Hindlimb muscle (tissue), 1 donor: ENCODE results near the gene SLC39A11. TPM values are rescaled to one million over a fixed set of nuclear protein-coding genes. Genes with fewer than 3 reads are reported as not detected.
"Not testable (repeated sequence)": the region's sequence is repeated elsewhere in the genome, so short reads cannot be mapped to it uniquely, and the experiment has no call there.

ENCODE experiments used
- DNase-seq: peaks from one replicate; pipeline ENCODE4 v3.0.0-alpha.2; 2013
- polyA plus RNA-seq: library from polyadenylated mRNA; unstranded; fragments of 120-200 nt; gene quantifications from one replicate; pipeline ENCODE4 v1.2.1, GENCODE V29; 2013; ENCODE audit not compliant: insufficient read length

Gene SLC39A11
- polyA plus RNA-seq, 1 donor, result 9.3 TPM

- no peak for DNase-seq
These were observed 265.9 kb downstream of the SLC39A11 start for GRCh38 chr17:72826602-72827001.

GRCh38 chr17:72826059-72826458 lies 266.4 kb downstream of the SLC39A11 start:
- not testable (repeated sequence) for DNase-seq

- no peak for DNase-seq
These were observed 267.3 kb downstream of the SLC39A11 start for GRCh38 chr17:72825218-72825617.

- DNase-seq, result not testable (repeated sequence)
These were observed 268.2 kb downstream of the SLC39A11 start for GRCh38 chr17:72824267-72824666.

- no peak for DNase-seq
These were observed 270.0 kb downstream of the SLC39A11 start for GRCh38 chr17:72822358-72823023.

- DNase-seq, result no peak
These were observed 276.1 kb downstream of the SLC39A11 start for GRCh38 chr17:72816406-72816805.

- DNase-seq, result no peak
These were observed 279.0 kb downstream of the SLC39A11 start for GRCh38 chr17:72813481-72813880.

- DNase-seq, result no peak
These were observed 279.7 kb downstream of the SLC39A11 start for GRCh38 chr17:72812823-72813222.

- no peak for DNase-seq
These were observed 280.4 kb downstream of the SLC39A11 start for GRCh38 chr17:72811976-72812687.

GRCh38 chr17:72810991-72811508 lies 281.4 kb downstream of the SLC39A11 start:
- DNase-seq, result no peak

- DNase-seq, result no peak
These were observed 286.5 kb downstream of the SLC39A11 start for GRCh38 chr17:72806011-72806410.

- DNase-seq, result no peak
These were observed 287.4 kb downstream of the SLC39A11 start for GRCh38 chr17:72804949-72805707.

- DNase-seq, result no peak
These were observed 289.8 kb downstream of the SLC39A11 start for GRCh38 chr17:72802726-72803125.

GRCh38 chr17:72797142-72797541 lies 295.3 kb downstream of the SLC39A11 start:
- no peak for DNase-seq

GRCh38 chr17:72795941-72796340 lies 296.5 kb downstream of the SLC39A11 start:
- no peak for DNase-seq

GRCh38 chr17:72794152-72794551 lies 298.3 kb downstream of the SLC39A11 start:
- DNase-seq, result no peak

GRCh38 chr17:72792771-72793170 lies 299.7 kb downstream of the SLC39A11 start:
- DNase-seq, result no peak

- no peak for DNase-seq
These were observed 302.3 kb downstream of the SLC39A11 start for GRCh38 chr17:72790190-72790589.

GRCh38 chr17:72789711-72790110 lies 302.8 kb downstream of the SLC39A11 start:
- DNase-seq, result no peak

GRCh38 chr17:72788950-72789585 lies 303.4 kb downstream of the SLC39A11 start:
- no peak for DNase-seq

- no peak for DNase-seq
These were observed 306.3 kb downstream of the SLC39A11 start for GRCh38 chr17:72786209-72786608.

GRCh38 chr17:72782985-72783701 lies 309.3 kb downstream of the SLC39A11 start:
- no peak for DNase-seq
